Right renal pelvis (tissue), 4 donors: ENCODE data around the gene COLEC11. TPM values are rescaled to one million over a fixed set of nuclear protein-coding genes. Genes with fewer than 3 reads are reported as not detected.
"Not testable (repeated sequence)": the region's sequence is repeated elsewhere in the genome, so short reads cannot be mapped to it uniquely, and the experiment has no call there.

Source experiments
- DNase-seq, 4 donors: peaks; one replicate each; pipeline ENCODE4 v3.0.0-alpha.2; 2013; ENCODE audit warnings: low read depth in 4 of 4, low spot score in 3 of 4, missing footprints in 1 of 4
- polyA plus RNA-seq, 4 donors: library from polyadenylated mRNA; unstranded; fragments of 120-200 nt; gene quantifications; one replicate each; pipeline ENCODE4 v1.2.1, GENCODE V29; 2013; ENCODE audit not compliant: insufficient read length in 4 of 4

COLEC11 gene
- 1 to 10 TPM; 1.2 to 4.2 (median 1.7) TPM for polyA plus RNA-seq

DNA sequence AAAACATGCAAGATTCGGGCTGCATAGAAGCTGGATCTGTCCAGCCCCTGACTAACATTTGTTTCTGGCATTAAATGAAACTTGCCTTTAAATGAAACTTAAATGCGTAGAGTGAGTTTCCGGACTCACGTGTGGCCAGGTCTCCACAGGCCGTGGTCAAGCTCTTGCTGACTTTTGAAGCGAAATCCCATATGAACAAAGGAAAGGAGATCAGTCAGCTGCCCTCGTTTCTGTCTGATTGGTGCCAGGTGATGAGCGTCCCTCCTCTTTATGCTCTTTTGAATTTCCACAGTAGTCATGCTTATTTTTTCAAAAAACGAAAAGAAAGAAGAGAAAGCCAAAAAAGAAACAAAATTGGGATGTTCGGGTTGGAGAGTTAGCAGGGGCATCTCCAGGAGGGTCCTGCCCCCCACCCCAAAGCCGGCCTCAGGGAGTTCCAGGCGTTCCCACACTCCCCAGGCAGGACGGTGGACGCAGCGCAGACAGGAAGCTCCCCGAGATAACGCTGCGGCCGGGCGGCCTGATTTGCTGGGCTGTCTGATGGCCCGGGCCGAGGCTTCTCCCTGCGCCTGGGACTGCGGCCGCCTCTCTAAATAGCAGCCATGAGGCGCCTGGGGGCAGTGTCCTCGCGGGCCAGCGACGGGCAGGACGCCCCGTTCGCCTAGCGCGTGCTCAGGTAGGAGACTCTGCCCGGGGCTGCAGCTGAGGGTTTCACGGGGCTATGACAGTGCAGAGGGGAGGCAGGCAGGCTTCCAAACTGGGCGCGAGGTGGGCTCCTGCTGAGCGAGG is at the start of gene COLEC11:
TSS of gene COLEC11 (plus strand) at position 620 of the 789 bp plus-strand sequence. CDS start 9,229 bp downstream, outside the sequence.
- no peak for DNase-seq

DNA sequence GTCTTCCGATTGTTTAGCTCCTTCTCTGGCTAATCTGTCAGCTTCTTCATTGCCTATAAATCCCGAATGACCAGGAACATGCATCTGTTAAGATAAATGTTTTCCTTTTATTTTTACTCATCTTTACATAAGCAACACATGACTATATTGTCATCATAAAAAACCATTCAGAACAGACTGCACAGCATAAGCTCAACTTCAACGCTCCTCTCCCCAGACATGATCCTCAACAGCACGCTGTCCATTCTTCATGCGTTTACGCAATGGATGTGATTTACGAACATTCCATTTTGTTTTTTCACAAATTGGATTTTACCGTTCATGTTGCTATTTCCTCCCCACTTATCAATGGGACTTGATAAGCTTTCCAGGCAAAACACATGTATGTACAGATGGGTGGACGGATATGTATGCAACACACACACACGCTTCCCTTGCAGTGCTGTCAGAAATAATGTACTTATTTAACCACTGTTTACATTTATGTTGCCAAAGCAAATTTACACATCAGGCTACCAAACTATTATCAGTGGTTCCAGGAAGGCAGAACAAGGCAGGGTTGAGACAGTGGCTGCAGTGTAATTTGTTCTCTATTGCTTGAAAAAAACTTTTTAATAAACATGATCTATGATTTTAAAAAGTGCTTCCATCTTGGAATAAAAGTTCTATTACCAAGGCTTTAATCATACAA is 49.0 kb upstream of the COLEC11 start:
- DNase-seq: no peak

DNA sequence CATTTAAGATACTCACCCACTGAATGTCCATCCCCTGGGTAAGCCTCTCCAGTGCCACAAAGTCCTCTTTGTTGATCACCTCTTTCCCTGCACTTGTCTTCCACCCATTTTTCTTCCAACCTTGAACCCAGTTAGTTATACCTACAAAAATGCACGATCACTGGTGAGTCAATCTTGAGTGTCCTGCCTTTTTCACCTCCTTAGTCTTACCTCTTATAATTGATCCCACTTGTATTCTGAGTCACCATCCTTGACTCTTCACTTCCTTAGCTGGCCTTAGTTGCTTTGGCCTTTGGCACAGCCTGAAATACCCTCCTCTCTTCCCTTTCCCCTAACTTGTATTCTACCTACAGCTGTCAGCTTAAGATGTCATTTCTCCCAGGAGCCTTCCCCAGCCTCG is 47.0 kb upstream of the COLEC11 start:
- no peak for DNase-seq

DNA sequence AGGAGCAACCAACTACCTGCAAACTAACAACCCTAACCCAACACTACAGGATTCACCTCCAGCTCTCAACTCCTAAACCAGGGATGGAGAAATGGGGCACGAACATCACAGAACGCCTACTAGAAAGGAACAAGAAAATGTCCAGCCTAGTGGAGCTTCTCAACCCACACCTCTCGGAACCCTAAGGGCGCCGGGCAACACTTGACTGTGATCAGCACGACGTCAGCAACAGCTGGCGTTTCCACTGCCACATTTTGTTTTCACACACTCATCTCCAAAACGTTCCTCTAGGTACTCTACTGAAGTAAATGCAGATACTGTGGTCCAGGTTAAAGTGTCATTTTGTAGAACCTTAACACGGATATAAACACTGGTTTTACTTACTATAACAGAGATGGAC is 41.0 kb upstream of the COLEC11 start:
- DNase-seq: no peak

DNA sequence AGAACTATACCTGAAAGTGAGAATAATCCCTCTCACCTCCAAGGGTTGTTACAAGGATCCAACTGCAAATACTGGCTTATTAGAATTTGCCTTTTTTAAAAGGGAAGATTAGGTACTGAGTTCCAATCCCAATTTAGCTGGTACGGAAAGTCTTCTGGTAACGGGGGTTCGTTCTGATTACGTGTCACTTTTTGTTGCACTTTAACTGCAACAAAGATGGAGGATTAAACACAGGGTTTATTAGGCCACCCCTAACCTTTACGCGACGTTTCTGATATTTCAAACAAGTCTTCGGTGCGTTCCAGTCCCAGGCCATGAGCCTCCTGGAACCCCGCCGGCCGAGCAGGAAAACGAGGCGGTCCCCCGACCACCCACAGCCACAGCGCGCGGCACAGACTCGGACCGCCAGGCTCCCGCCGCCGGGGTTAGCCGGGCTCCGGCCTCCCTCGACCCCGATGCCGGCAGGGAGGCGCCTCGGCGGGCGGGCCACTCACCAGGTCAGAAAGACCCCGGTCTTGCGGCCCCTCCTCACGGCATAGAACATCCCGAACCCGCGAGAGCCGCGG is 37.2 kb upstream of the COLEC11 start:
- DNase-seq: no peak

DNA sequence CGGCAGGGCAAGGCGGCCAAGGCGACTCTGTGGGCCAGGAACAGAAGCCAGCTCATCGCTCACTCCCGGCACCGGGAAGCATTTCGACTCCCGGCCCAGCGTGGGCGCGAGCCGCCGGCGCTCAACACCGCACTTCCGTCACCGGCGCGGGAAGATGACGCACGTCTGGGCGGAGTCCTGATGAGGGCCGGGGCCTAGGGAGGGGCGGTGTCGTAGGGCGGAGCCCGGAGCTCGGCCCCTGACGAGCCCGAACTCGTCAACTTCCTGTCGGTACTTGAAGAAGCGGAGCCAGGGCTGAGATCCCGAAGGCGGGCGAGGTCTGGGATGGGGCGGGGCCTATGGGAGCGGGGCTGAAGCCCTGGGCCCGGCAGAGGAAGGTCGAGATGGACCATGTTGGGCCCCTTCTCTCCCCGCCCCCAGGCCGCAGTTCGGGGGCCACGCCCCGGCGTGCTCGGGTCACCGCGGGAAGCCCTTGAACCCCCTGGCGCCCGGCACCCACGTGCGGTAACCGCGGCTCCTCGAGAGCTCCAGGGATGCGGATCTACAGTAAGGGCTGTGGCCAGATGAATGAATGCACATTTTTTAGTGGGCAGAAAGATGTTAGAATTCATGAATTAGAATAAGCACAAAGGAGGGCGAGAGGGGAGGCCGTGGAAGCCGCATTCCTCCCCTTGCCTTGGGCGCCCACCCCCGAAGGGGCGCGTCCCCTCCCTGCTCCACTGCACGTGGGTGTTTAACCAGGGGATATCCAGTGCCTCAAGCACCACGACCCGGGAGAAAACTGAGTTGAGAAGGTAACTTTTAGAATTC is 36.5 kb upstream of the COLEC11 start, which contains the start of gene RNASEH1:
TSS of gene RNASEH1 (minus strand) at position 129 of the 810 bp plus-strand sequence. CDS start at position 56, 73 bp downstream.
- DNase-seq: peak; percentile 96 to 98 (median 98)

DNA sequence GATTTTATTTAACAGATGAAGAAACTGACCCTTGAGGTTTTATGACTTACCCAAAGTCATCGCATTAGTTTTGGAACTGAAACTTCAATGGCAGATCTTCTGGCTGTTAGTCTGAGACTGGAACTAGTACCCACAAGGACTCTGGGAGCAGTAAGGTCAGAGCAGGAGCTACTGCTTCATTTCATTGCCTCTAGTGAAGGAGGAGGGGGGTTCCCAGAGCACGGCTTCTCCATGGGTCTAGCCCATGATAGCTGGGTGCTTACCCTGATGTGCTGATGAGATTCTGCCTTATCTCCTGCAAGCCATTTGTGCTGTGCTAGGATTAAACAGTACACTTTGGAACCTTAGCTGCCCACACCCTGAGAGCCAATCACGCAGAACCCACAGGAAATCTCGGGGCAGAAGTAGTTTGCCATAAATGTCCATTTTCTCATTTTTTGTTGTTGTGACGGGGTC is 31.4 kb upstream of the COLEC11 start:
- DNase-seq: no peak

DNA sequence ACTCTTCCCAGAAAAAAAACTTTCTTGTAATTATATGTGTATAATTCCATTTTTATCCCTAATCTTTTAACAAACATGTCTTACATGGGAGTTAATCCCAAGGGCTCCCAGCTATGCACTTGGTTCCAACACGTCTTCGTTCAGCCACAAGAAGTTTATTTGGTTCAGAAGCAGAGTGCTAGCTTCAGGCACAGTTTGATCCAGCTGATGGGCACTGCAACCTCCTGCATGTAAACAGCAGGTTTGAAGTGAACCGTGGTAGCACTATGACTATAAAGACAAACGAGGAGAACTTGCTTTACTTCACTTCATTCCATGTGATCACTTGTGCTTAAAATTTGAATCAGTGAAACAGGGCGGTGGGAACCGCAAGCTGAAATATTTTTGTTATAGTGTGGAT is 29.8 kb upstream of the COLEC11 start:
- no peak for DNase-seq

DNA sequence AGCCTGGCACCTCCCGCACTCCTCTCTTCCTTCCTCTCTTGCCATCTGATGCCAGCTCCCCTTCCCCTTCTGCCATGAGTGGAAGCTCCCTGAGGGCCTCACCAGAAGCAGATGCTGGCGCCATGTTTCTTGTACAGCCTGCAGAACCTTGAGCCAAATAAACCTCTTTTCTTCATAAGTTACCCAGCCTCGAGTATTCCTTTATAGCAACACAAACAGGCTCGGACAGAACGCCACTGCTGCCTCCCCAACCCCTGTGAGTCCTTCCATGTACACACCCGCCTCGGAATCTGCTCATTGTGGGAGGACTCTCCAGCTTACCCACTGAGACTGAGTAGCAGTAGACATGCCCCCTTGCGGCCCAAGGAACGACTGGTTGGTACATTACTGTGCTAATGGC is 28.1 kb upstream of the COLEC11 start:
- no peak for DNase-seq

DNA sequence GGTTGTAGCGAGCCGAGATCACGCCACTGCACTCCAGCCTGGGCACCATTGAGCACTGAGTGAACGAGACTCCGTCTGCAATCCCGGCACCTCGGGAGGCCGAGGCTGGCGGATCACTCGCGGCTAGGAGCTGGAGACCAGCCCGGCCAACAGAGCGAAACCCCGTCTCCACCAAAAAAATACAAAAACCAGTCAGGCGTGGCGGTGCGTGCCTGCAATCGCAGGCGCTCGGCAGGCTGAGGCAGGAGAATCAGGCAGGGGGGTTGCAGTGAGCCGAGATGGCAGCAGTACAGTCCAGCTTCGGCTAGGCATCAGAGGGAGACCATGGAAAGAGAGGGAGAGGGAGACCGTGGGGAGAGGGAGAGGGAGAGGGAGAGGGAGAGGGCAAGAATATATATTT is 25.3 kb upstream of the COLEC11 start:
- DNase-seq: not testable (repeated sequence)

DNA sequence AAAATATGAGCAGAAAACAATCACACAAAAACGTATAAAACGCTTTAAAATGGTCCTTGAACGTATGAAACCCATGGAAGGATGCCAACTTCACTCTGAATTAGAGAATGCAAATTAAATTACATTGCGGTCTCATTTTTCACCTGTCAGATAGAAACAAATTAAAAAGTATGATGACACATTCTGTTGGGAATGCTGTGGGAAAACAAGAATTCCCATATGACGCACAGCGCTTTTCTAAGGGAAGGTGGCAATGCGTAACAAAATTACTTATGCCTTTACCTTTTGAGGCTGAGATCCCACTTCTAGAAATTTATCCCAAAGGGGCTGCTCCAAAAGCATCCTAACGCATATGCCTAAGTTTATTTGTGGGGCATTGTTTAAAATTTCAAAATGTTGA is 23.6 kb upstream of the COLEC11 start:
- DNase-seq: no peak

DNA sequence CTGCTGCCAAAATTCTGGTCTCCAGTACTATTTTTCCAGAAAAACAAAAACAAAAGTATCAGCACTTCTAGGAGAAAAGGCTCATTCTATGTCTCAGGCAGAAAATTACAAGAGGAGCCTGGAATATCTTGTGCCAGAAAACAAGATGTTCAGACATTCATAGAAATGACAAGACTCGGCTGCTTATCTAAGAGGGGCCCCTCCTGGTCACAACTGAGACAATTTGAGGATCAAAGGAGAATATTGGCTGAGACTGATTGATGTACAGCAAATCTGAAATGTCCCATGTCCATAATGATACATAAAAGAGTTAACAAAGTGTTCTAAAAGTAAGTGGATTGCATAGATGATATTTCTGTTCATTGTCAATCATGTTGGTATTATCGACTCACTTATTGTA is 22.3 kb upstream of the COLEC11 start:
- DNase-seq: no peak

DNA sequence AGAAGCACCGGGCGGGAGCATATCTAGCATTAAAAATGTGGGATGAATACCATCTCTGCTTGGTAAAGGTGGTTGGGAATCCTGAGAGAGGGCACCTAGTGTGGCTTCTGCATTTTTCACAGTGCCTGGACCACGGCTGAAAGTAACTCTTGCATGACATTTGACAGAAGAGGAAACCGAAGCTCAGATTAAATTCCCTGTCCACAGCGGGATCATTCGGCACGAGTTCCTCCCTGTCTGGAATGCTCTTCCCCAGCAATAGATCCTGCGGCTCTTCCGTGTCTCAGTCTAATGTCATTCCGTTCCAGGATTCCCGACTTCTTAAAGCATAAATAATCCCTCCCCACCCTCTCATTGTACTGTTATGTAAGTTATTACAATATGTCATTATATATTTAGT is 20.8 kb upstream of the COLEC11 start:
- DNase-seq: no peak

DNA sequence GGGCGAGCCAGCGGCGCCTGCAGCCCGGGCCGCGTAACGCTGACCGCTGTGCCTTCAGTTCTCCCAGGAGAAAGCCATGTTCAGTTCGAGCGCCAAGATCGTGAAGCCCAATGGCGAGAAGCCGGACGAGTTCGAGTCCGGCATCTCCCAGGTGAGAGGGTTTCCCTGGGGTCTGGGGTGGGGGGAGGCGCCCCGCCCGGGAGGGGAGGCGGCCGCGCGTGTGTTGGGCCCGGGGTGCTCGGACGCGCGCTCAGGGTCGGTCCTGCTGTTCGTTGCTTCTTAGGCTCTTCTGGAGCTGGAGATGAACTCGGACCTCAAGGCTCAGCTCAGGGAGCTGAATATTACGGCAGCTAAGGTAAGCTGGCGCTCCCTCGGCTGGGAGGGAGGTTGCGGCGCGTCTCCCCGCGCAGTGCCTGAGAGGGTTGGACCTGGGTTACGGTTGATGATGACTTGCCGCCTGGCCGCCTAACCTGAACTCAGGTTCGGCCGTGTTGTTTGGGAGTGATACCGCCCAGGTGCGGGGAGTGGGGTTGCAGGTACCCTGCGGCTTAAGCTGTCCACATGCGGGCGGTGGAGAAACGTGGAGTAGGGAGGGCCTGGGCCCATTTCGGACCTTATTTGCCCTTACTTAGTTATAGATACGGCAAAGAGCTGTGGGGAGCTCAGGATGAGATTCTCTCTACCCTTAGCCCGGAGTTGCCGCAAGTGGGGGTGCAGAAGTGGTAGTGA is 19.2 kb upstream of the COLEC11 start:
- no peak for DNase-seq

DNA sequence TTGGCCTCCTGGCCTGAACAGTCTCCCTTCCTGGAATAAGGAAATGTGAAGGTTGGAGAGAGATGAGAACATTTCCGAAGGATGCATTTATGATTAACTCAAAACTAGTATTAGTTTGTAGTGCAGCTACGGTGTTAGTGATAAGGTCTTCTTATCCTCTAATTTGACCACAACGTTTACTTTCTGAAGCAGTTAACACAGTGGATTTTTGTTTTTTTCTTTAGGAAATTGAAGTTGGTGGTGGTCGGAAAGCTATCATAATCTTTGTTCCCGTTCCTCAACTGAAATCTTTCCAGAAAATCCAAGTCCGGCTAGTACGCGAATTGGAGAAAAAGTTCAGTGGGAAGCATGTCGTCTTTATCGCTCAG is 18.7 kb upstream of the COLEC11 start:
- DNase-seq: not testable (repeated sequence)

DNA sequence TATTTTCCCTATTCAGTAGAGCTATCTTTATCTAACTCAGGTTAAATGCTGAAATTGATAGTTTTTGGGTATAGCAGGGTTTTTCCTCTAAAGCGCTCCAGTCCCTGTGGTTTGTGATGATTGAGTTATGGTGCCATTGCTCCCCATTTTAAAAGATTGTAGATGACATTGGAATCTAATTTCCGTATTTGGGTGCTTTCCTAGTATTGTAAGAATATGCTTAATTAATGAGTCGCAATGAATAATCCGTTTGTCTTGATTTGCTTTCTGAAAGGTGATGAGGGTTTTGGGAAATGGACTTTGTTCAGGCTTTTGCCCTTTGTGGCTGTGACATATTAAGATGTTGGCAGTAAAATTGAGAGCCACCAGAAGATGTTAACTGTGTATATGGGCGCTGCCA is 15.9 kb upstream of the COLEC11 start:
- DNase-seq: no peak

DNA sequence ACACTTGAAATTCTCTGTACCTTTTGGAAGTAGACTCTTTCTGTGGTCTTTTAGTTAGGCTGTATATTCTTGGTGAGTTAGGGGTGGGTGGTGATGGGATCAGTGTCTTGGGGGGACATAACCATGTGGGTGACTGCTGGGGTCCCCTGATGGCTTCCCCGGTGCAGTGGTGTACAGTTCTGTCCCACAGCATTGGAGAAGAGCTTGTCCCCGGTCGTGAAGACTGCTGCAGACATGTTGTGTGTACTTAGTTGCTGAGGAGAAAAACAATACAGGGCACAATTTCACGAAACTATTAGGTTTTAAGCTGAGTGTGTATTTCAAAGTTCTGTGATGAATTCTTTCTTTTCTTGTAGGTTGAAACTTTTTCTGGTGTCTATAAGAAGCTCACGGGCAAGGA is 14.5 kb upstream of the COLEC11 start:
- no peak for DNase-seq

DNA sequence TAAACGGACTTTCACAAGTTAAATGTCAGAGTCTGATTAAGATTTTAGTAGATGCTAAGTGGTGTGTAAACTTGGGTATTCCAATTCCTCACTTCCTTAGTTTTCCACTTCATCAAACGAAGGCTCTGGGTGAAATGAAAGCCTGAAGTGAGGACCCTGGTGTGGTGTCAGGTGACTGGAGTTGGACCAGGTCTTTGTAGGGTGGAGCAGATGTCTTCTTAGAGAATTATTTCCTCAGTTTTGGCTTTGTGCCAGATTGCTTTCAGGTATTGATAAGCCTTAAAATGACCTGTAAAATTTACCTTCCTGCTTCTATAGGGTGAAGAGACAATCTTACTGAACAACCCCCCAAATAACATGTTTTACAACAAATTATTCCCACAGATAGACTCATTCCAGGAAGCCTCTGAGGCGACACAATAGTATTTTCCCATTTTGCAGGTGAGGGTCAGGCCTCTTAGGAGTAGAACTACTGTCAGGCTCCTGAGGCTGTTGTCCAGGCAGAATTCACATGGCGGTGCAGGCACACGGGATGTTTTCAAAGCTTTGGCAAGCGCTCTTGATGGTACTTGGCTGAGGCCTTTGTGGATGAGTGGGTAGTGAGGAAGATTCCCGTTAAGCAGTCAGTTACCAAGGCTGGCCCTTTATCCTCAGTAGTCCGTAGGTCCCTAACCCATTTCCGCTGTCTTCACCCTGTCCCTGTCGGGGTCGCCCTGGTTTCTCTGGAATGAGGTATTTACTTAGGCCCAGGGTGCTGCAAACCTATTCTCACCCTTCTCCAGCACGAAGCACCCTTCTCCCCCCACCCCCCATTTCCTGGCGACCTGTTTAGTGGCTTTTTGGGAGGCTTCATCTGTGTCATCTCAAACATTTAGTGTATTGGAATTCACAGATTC is 13.3 kb upstream of the COLEC11 start:
- no peak for DNase-seq

DNA sequence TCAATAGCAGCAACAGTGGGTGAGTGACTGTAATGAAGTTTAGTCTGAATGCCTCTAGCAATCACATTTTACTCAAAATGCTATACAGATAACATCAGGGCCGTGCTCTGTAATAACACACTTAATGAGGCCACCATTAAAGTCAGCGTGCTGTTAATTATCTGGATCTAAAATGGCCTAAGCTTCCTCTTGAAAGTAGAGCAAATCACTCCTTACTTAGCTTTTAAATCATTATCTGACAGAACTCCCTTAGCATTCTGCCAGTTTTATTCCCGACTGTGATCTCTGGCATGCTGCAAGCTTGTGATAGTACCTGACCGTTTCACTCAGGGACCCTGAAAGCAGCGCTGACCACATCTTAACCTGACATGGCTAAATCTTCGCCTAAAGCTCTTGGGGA is 10.8 kb upstream of the COLEC11 start:
- no peak for DNase-seq
